HepG2 (cell line): ENCODE results near the gene APRT. TPM values are rescaled to one million over a fixed set of nuclear protein-coding genes. Genes with fewer than 3 reads are reported as not detected.

ENCODE experiments used
- ADNP ChIP-seq: sonication (generic); formaldehyde crosslinking; IDR thresholded peaks from 2 replicates; pipeline ENCODE4 v1.4.0; 2020; ENCODE audit warnings: missing genetic modification reagents
- CAMTA2 ChIP-seq: sonication (generic); formaldehyde crosslinking; IDR thresholded peaks from 2 replicates; pipeline ENCODE4 v1.4.0; 2020; ENCODE audit warnings: mild to moderate bottlenecking, missing genetic modification reagents, borderline replicate concordance
- JUND ChIP-seq: sonication (generic); formaldehyde crosslinking; IDR thresholded peaks from 2 replicates; pipeline ENCODE4 v1.8.0; 2022; ENCODE audit warnings: mild to moderate bottlenecking, missing genetic modification reagents
- MAFK ChIP-seq, 2 experiments: IDR thresholded peaks in 1 of 2; conservative IDR thresholded peaks in 1 of 2; 2 replicates each; pipeline ENCODE4 v1.6.1; 2011; ENCODE audit warnings: improper control_type of control experiment in 2 of 2, low read length in 2 of 2
- RNF219 ChIP-seq: sonication (generic); formaldehyde crosslinking; IDR thresholded peaks from 2 replicates; pipeline ENCODE4 v1.5.0; 2020; ENCODE audit warnings: mild to moderate bottlenecking, missing genetic modification reagents
- THAP9 ChIP-seq: sonication (generic); formaldehyde crosslinking; IDR thresholded peaks from 2 replicates; pipeline ENCODE4; 2020; ENCODE audit warnings: missing genetic modification reagents, mild to moderate bottlenecking, borderline replicate concordance
- ZNF512 ChIP-seq: sonication (generic); formaldehyde crosslinking; IDR thresholded peaks from 2 replicates; pipeline ENCODE4 v1.4.0; 2020; ENCODE audit warnings: mild to moderate bottlenecking, missing genetic modification reagents
- ZNF547 ChIP-seq: sonication (generic); formaldehyde crosslinking; IDR thresholded peaks from 2 replicates; pipeline ENCODE4 v1.5.1; 2020; ENCODE audit warnings: mild to moderate bottlenecking, missing genetic modification reagents
- ZNF83 ChIP-seq: sonication (generic); formaldehyde crosslinking; IDR thresholded peaks from 2 replicates; pipeline ENCODE4 v1.4.0; 2020; ENCODE audit warnings: missing genetic modification reagents, mild to moderate bottlenecking, borderline replicate concordance
- ZSCAN12 ChIP-seq: sonication (generic); formaldehyde crosslinking; IDR thresholded peaks from 2 replicates; pipeline ENCODE4 v1.9.0; 2021; ENCODE audit warnings: mild to moderate bottlenecking, missing genetic modification reagents
- ZXDC ChIP-seq: sonication (generic); formaldehyde crosslinking; IDR thresholded peaks from 2 replicates; pipeline ENCODE4 v1.5.0; 2020; ENCODE audit warnings: mild to moderate bottlenecking, missing genetic modification reagents
- polyA plus RNA-seq, 8 experiments: library from polyadenylated mRNA; depleted of rRNA in 3 of 8; stranded (reverse) in 7 of 8; unstranded in 1 of 8; fragments of >200 nt; fragmentation: Illumina TruSeq in 4 of 8; extraction: Trizol in 4 of 8; gene quantifications; 2 replicates each; pipeline versions ENCODE4 v1.2.1 to v1.2.3, GENCODE V29; 2011 to 2016; ENCODE audit warnings: low read depth in 4 of 8, missing spikeins in 1 of 8, mixed read lengths in 1 of 8; ENCODE audit not compliant: insufficient read depth in 1 of 8
- total RNA-seq, 5 experiments: library from RNA; depleted of rRNA; stranded (reverse); fragments of >200 nt; fragmentation: Illumina TruSeq; extraction: Trizol; gene quantifications; 2 replicates each; pipeline ENCODE4 v1.2.3, GENCODE V29; 2016; ENCODE audit warnings: low read depth in 1 of 5

Gene APRT
- total and polyA plus RNA-seq, 2 of the 13 experiments (the other 11 are each of a cell fraction or from before 2014, with no cell fraction given) = 155 to 242 TPM

GRCh38 chr16:88762941-88763340 lies 48.8 kb downstream of the APRT start (continued):
- TF ChIP-seq JUND (CRISPR knock-in tag) (no peak), ZNF547 (CRISPR knock-in tag) (0 out of 2 replicates have a peak, but pooled peaks have one; percentile 8), ZNF512 (CRISPR knock-in tag) (0 out of 2 replicates have a peak, but pooled peaks have one; percentile 58), RNF219 (CRISPR knock-in tag) (no peak), MAFK (conservative IDR thresholded peaks at IDR 0.05 in 1 of 2, IDR thresholded peaks at IDR 0.05 in 1 of 2; ENCODE audit: low read length in 2 of 2) (no peak), ZXDC (CRISPR knock-in tag) (0 out of 2 replicates have a peak, but pooled peaks have one; percentile 45), CAMTA2 (CRISPR knock-in tag) (0 out of 2 replicates have a peak, but pooled peaks have one; percentile 0), ZNF83 (0 out of 2 replicates have a peak, but pooled peaks have one; percentile 46), ZSCAN12 (CRISPR knock-in tag) (no peak), ADNP (CRISPR knock-in tag) (no peak), THAP9 (CRISPR knock-in tag) (peak; percentile 14)
